Measurements from ENCODE around the gene CHST13. TPM values are rescaled to one million over a fixed set of nuclear protein-coding genes. Genes with fewer than 3 reads are reported as not detected.

CHST13 gene
- total and polyA plus RNA-seq, 11 donors: 0.07 to 2.3 (median 0.37) TPM; not detected in 1

GRCh38 chr3:126551121-126551838 lies 27.3 kb downstream of the CHST13 start:
- intact Hi-C loops (cut with DNase I): no loop called here
- ATAC-seq (peak in 3 of 4 donors; percentile 40 to 58 (median 56)), DNase-seq (peak in 2 of 5 donors; percentile 44 to 46)
- Histone ChIP-seq H3K27ac (no peak overlapping the region), H3K4me1 (peaks cover 0 to 3% (median 0%) of the 10 kb centered on the region in 12 donors), H3K9me3 (no peaks in the 10 kb centered on the region), H3K36me3 (no peaks in the 10 kb centered on the region), H3K4me3 (no peak overlapping the region), H3K27me3 (peaks cover 0 to 4% (median 0%) of the 10 kb centered on the region in 9 donors)
- no peak for TF ChIP-seq POLR2A (IDR thresholded peaks at IDR 0.05)
- TF ChIP-seq, protein P1, sequence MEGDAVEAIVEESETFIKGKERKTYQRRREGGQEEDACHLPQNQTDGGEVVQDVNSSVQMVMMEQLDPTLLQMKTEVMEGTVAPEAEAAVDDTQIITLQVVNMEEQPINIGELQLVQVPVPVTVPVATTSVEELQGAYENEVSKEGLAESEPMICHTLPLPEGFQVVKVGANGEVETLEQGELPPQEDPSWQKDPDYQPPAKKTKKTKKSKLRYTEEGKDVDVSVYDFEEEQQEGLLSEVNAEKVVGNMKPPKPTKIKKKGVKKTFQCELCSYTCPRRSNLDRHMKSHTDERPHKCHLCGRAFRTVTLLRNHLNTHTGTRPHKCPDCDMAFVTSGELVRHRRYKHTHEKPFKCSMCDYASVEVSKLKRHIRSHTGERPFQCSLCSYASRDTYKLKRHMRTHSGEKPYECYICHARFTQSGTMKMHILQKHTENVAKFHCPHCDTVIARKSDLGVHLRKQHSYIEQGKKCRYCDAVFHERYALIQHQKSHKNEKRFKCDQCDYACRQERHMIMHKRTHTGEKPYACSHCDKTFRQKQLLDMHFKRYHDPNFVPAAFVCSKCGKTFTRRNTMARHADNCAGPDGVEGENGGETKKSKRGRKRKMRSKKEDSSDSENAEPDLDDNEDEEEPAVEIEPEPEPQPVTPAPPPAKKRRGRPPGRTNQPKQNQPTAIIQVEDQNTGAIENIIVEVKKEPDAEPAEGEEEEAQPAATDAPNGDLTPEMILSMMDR (IDR thresholded peaks at IDR 0.05): no peak
- 75 to 82% (median 76%) methylated on average over 11 to 13 of the region's 13 CpGs for WGBS, 4 donors

DNA sequence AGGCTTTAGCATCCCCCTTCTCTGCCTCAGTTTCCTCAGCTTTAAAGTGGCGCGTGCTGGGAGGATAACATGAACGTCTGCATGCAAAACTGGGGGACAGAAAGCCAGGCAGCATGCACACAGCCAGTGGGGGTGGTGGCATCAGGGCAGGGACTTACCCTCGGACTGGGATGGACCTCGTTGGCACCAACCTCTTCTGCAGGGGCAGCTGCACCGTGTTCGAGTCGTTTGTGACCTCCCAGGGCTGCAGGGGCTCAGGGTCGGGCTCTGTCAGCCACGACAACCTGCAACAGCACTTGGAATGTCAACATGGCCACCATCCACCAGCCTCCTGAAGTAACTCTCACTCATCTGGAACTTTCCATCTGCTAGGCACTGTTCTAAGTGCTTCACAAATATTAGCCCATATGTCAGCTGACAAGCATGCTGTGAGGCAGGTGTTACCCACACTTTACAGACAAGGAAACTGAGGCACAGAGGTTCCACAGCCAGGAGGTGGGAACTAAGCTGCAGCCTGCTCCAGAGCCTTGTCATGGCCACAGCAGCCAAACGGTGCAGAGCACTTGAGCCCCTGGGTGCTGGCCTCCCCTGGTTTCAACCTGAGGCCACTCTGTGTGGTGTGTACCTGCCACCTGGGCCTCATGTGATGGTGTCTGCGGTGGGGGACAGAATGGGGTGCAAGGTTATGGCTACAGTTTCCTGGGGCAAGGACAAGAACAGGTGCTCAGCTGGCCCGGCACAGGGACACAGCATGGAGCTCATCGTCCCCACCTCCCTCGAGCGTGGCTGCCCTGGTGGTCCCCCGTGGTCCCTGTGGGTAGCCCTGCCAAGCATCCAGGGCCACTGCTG lies 28.1 kb downstream of the CHST13 start:
- H3K27ac ChIP-seq: no peak overlapping the region
- intact Hi-C loops (cut with DNase I): no loop called here
- DNase-seq (peak in 1 of 5 donors; percentile 40), ATAC-seq (no peak)
- no peak overlapping the region for H3K4me3 ChIP-seq
- no peaks in the 10 kb centered on the region for H3K36me3 ChIP-seq
- 68 to 81% (median 74%) methylated on average over 6 to 17 of the region's 17 CpGs for WGBS, 4 donors
- TF ChIP-seq, protein P1 (IDR thresholded peaks at IDR 0.05): no peak
- no peak for TF ChIP-seq POLR2A (IDR thresholded peaks at IDR 0.05)
- H3K27me3 ChIP-seq: no peaks in the 10 kb centered on the region
- no peaks in the 10 kb centered on the region for H3K9me3 ChIP-seq
- H3K4me1 ChIP-seq: peaks cover 0 to 3% (median 0%) of the 10 kb centered on the region in 12 donors

GRCh38 chr3:126552688-126553283 lies 28.8 kb downstream of the CHST13 start:
- Histone ChIP-seq H3K36me3 (no peaks in the 10 kb centered on the region), H3K9me3 (no peaks in the 10 kb centered on the region), H3K27me3 (no peaks in the 10 kb centered on the region), H3K4me1 (peaks cover 0 to 3% (median 0%) of the 10 kb centered on the region in 12 donors), H3K27ac (no peak overlapping the region), H3K4me3 (no peak overlapping the region)
- WGBS, 4 donors: 80 to 89% (median 83%) methylated on average over 10 to 14 of the region's 14 CpGs
- intact Hi-C loops (cut with DNase I): no loop called here
- DNase-seq (peak in 2 of 5 donors; percentile 13 to 57), ATAC-seq (no peak)
- TF ChIP-seq POLR2A (IDR thresholded peaks at IDR 0.05): no peak
- TF ChIP-seq, protein P1 (IDR thresholded peaks at IDR 0.05): no peak
